ENCODE measurements around the gene VIPAS39. TPM values are rescaled to one million over a fixed set of nuclear protein-coding genes. Genes with fewer than 3 reads are reported as not detected.

The VIPAS39 gene
- total and polyA plus RNA-seq, 7 experiments from 2014 or later: 10.5 to 21.2 (median 17.3) TPM

- H3K27me3 Mint-ChIP-seq: no peaks in the 10 kb centered on the region
- no peak overlapping the region for H3K27ac Mint-ChIP-seq
- ChIA-PET CTCF (no interaction called here), POLR2A (no interaction called here)
- intact Hi-C loops (cut with micrococcal nuclease): no loop called here
- Histone ChIP-seq H3K27ac (ENCODE audit: low read depth, low read length) (no peak overlapping the region), H3K4me3 (ENCODE audit: low read length) (no peak overlapping the region), H3K4me1 (ENCODE audit: control insufficient read depth in 2 of 2, insufficient read depth in 2 of 2, low read length in 2 of 2) (no peaks in the 10 kb centered on the region), H3K36me3 (ENCODE audit: control insufficient read depth in 2 of 3, insufficient read depth in 3 of 3, low read length in 3 of 3) (peaks cover 11 to 67% (median 16%) of the 10 kb centered on the region in 3 experiments), H3K9me3 (ENCODE audit: control insufficient read depth in 2 of 3, low read length in 3 of 3) (no peaks in the 10 kb centered on the region), H3K27me3 (ENCODE audit: control insufficient read depth in 2 of 2, insufficient read depth in 2 of 2, low read length in 2 of 2) (no peaks in the 10 kb centered on the region)
- no peaks in the 10 kb centered on the region for H3K4me1 Mint-ChIP-seq
- DNase-seq (no peak), ATAC-seq (no peak)
- H3K9me3 Mint-ChIP-seq: no peaks in the 10 kb centered on the region
- peaks cover 8 to 60% (median 45%) of the 10 kb centered on the region in 5 donors for H3K36me3 Mint-ChIP-seq
- H3K4me3 Mint-ChIP-seq: no peak overlapping the region
Observed at GRCh38 chr14:77439861-77440260, 17.5 kb downstream of the VIPAS39 start.

- H3K9me3 Mint-ChIP-seq: no peaks in the 10 kb centered on the region
- no peaks in the 10 kb centered on the region for H3K4me1 Mint-ChIP-seq
- Histone ChIP-seq H3K4me3 (ENCODE audit: low read length) (no peak overlapping the region), H3K27me3 (ENCODE audit: control insufficient read depth in 2 of 2, insufficient read depth in 2 of 2, low read length in 2 of 2) (no peaks in the 10 kb centered on the region), H3K9me3 (ENCODE audit: control insufficient read depth in 2 of 3, low read length in 3 of 3) (no peaks in the 10 kb centered on the region), H3K36me3 (ENCODE audit: control insufficient read depth in 2 of 3, insufficient read depth in 3 of 3, low read length in 3 of 3) (peaks cover 11 to 70% (median 22%) of the 10 kb centered on the region in 3 experiments), H3K4me1 (ENCODE audit: control insufficient read depth in 2 of 2, insufficient read depth in 2 of 2, low read length in 2 of 2) (no peaks in the 10 kb centered on the region), H3K27ac (ENCODE audit: low read depth, low read length) (no peak overlapping the region)
- H3K36me3 Mint-ChIP-seq: peaks cover 8 to 63% (median 49%) of the 10 kb centered on the region in 5 donors
- POLR2A ChIA-PET: interaction anchor here (0.6 to 0.7 kb wide), 2 partner anchors 20 to 1452 kb away, joined by 3 read pairs; no protein-coding TSS in a partner anchor
- intact Hi-C loops (cut with micrococcal nuclease): no loop called here
- DNase-seq (no peak), ATAC-seq (no peak)
- no peak overlapping the region for H3K4me3 Mint-ChIP-seq
- H3K27ac Mint-ChIP-seq: no peak overlapping the region
- no peaks in the 10 kb centered on the region for H3K27me3 Mint-ChIP-seq
- CTCF ChIA-PET: interaction anchor here (0.6 kb wide), 1 partner anchor 49 kb away, joined by 4 read pairs; no protein-coding TSS in a partner anchor
Observed at GRCh38 chr14:77438596-77438995, 18.8 kb downstream of the VIPAS39 start.

DNA sequence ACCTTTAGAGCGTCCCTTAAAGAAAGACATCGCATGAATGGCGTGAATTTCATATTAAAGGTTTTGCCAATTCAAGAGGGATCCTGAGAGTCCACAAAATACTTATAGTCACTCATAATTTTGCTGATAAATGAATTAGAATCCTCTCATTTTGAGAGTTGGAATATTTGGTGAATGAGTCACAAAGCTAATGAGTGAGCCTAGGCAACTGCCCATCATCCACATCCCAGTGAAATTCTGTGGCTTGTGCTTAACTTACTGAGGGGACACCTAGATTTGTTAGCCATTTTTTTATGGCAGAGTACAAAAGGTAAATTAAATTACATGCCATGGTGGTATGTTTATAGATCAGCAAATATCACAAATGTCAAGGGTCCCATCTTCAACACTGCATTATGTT is 21.4 kb downstream of the VIPAS39 start:
- DNase-seq (no peak), ATAC-seq (no peak)
- Histone ChIP-seq H3K36me3 (ENCODE audit: control insufficient read depth in 2 of 3, insufficient read depth in 3 of 3, low read length in 3 of 3) (peaks cover 3 to 64% (median 16%) of the 10 kb centered on the region in 3 experiments), H3K27ac (ENCODE audit: low read depth, low read length) (no peak overlapping the region), H3K27me3 (ENCODE audit: control insufficient read depth in 2 of 2, insufficient read depth in 2 of 2, low read length in 2 of 2) (no peaks in the 10 kb centered on the region), H3K4me1 (ENCODE audit: control insufficient read depth in 2 of 2, insufficient read depth in 2 of 2, low read length in 2 of 2) (no peaks in the 10 kb centered on the region), H3K4me3 (ENCODE audit: low read length) (no peak overlapping the region), H3K9me3 (ENCODE audit: control insufficient read depth in 2 of 3, low read length in 3 of 3) (no peaks in the 10 kb centered on the region)
- Mint-ChIP-seq H3K36me3 (peaks cover 11 to 54% (median 38%) of the 10 kb centered on the region in 5 donors), H3K27me3 (no peaks in the 10 kb centered on the region), H3K27ac (no peak overlapping the region), H3K9me3 (no peaks in the 10 kb centered on the region), H3K4me3 (no peak overlapping the region), H3K4me1 (no peaks in the 10 kb centered on the region)
- ChIA-PET CTCF (no interaction called here), POLR2A (no interaction called here)
- intact Hi-C loops (cut with micrococcal nuclease): no loop called here

DNA sequence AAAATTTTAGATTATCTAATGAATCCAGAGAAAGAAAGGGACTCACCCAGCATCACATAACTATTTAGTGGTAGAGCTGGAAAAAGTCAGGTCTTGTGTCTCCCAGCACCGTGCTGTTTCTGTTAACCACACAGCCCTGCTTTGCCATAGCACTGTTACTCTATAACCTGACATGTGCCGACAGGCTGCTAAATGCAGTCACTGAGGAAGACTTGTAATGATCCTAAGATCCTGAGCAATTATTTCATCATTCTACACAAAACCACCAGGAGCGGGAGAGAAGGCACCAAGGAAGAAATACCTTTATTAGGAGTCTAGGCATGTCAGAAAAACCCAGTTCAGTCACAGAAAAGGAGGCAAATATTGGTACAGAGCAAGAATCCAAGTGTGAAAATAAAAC is 31.0 kb downstream of the VIPAS39 start:
- Mint-ChIP-seq H3K4me1 (peaks cover 0 to 1% (median 0%) of the 10 kb centered on the region in 7 donors), H3K4me3 (no peak overlapping the region), H3K9me3 (peaks cover 0 to 15% (median 4%) of the 10 kb centered on the region in 11 donors), H3K27ac (no peak overlapping the region), H3K27me3 (no peaks in the 10 kb centered on the region), H3K36me3 (peaks cover 51 to 93% (median 84%) of the 10 kb centered on the region in 5 donors)
- peaks cover 0 to 88% (median 11%) of the 10 kb centered on the region in 3 experiments for H3K36me3 ChIP-seq (ENCODE audit: control insufficient read depth in 2 of 3, insufficient read depth in 3 of 3, low read length in 3 of 3)
- DNase-seq (no peak), ATAC-seq (no peak)
- ChIA-PET POLR2A (no interaction called here), CTCF (no interaction called here)
- intact Hi-C loops (cut with micrococcal nuclease): no loop called here
- no peaks in the 10 kb centered on the region for H3K27me3 ChIP-seq (ENCODE audit: control insufficient read depth in 2 of 2, insufficient read depth in 2 of 2, low read length in 2 of 2)
- no peaks in the 10 kb centered on the region for H3K9me3 ChIP-seq (ENCODE audit: control insufficient read depth in 2 of 3, low read length in 3 of 3)
- H3K4me3 ChIP-seq (ENCODE audit: low read length): no peak overlapping the region
- H3K4me1 ChIP-seq (ENCODE audit: control insufficient read depth in 2 of 2, insufficient read depth in 2 of 2, low read length in 2 of 2): no peaks in the 10 kb centered on the region
- H3K27ac ChIP-seq (ENCODE audit: low read depth, low read length): no peak overlapping the region

- Histone ChIP-seq H3K4me1 (ENCODE audit: control insufficient read depth in 2 of 2, insufficient read depth in 2 of 2, low read length in 2 of 2) (no peaks in the 10 kb centered on the region), H3K36me3 (ENCODE audit: control insufficient read depth in 2 of 3, insufficient read depth in 3 of 3, low read length in 3 of 3) (peaks cover 0 to 80% (median 11%) of the 10 kb centered on the region in 3 experiments), H3K27me3 (ENCODE audit: control insufficient read depth in 2 of 2, insufficient read depth in 2 of 2, low read length in 2 of 2) (no peaks in the 10 kb centered on the region), H3K27ac (ENCODE audit: low read depth, low read length) (no peak overlapping the region), H3K9me3 (ENCODE audit: control insufficient read depth in 2 of 3, low read length in 3 of 3) (peaks cover 0 to 5% (median 0%) of the 10 kb centered on the region in 3 experiments), H3K4me3 (ENCODE audit: low read length) (no peak overlapping the region)
- H3K9me3 Mint-ChIP-seq: peaks cover 2 to 30% (median 9%) of the 10 kb centered on the region in 11 donors
- H3K4me1 Mint-ChIP-seq: peaks cover 0 to 1% (median 0%) of the 10 kb centered on the region in 7 donors
- DNase-seq: no peak
- CTCF ChIA-PET: no interaction called here
- no peak overlapping the region for H3K27ac Mint-ChIP-seq
- intact Hi-C loops (cut with micrococcal nuclease): no loop called here
- H3K4me3 Mint-ChIP-seq: no peak overlapping the region
- H3K36me3 Mint-ChIP-seq: peaks cover 53 to 89% (median 87%) of the 10 kb centered on the region in 5 donors
- no peaks in the 10 kb centered on the region for H3K27me3 Mint-ChIP-seq
- POLR2A ChIA-PET: no interaction called here
- ATAC-seq: no peak
Observed at GRCh38 chr14:77424862-77425261, 32.5 kb downstream of the VIPAS39 start.

- POLR2A ChIA-PET: no interaction called here
- Mint-ChIP-seq H3K4me1 (peaks cover 0 to 1% (median 0%) of the 10 kb centered on the region in 7 donors), H3K27me3 (no peaks in the 10 kb centered on the region), H3K4me3 (no peak within 1 kb of the TSS), H3K27ac (no peak within 1 kb of the TSS), H3K36me3 (peaks cover 45 to 78% (median 75%) of the 10 kb centered on the region in 5 donors), H3K9me3 (peaks cover 6 to 45% (median 16%) of the 10 kb centered on the region in 11 donors)
- H3K36me3 ChIP-seq (ENCODE audit: control insufficient read depth in 2 of 3, insufficient read depth in 3 of 3, low read length in 3 of 3): peaks cover 0 to 65% (median 6%) of the 10 kb centered on the region in 3 experiments
- H3K4me1 ChIP-seq (ENCODE audit: control insufficient read depth in 2 of 2, insufficient read depth in 2 of 2, low read length in 2 of 2): no peaks in the 10 kb centered on the region
- DNase-seq (no peak), ATAC-seq (no peak)
- intact Hi-C loops (cut with micrococcal nuclease): no loop called here
- CTCF ChIA-PET: no interaction called here
- no peak within 1 kb of the TSS for H3K4me3 ChIP-seq (ENCODE audit: low read length)
- peaks cover 0 to 19% (median 0%) of the 10 kb centered on the region in 3 experiments for H3K9me3 ChIP-seq (ENCODE audit: control insufficient read depth in 2 of 3, low read length in 3 of 3)
- no peak within 1 kb of the TSS for H3K27ac ChIP-seq (ENCODE audit: low read depth, low read length)
- no peaks in the 10 kb centered on the region for H3K27me3 ChIP-seq (ENCODE audit: control insufficient read depth in 2 of 2, insufficient read depth in 2 of 2, low read length in 2 of 2)
Observed at GRCh38 chr14:77423423-77423822, 34.0 kb downstream of the VIPAS39 start, which contains the start of gene NOXRED1. NOXRED1 (minus strand) TSS chr14:77423523; CDS start chr14:77422889, 634 bp downstream.

- CTCF ChIA-PET: no interaction called here
Observed at GRCh38 chr14:77421201-77421600, 36.2 kb downstream of the VIPAS39 start.

More at GRCh38 chr14:77421201-77421600, 36.2 kb downstream of the VIPAS39 start:
- no peaks in the 10 kb centered on the region for H3K4me1 ChIP-seq (ENCODE audit: control insufficient read depth in 2 of 2, insufficient read depth in 2 of 2, low read length in 2 of 2)
- H3K4me3 ChIP-seq (ENCODE audit: low read length): no peak overlapping the region
- H3K27me3 Mint-ChIP-seq: no peaks in the 10 kb centered on the region
- intact Hi-C loops (cut with micrococcal nuclease): no loop called here
- H3K36me3 Mint-ChIP-seq: peaks cover 32 to 57% (median 53%) of the 10 kb centered on the region in 5 donors
- POLR2A ChIA-PET: no interaction called here
- H3K27me3 ChIP-seq (ENCODE audit: control insufficient read depth in 2 of 2, insufficient read depth in 2 of 2, low read length in 2 of 2): no peaks in the 10 kb centered on the region
- peaks cover 0 to 1% (median 0%) of the 10 kb centered on the region in 7 donors for H3K4me1 Mint-ChIP-seq
- ATAC-seq (no peak), DNase-seq (no peak)
- peaks cover 0 to 43% (median 0%) of the 10 kb centered on the region in 3 experiments for H3K36me3 ChIP-seq (ENCODE audit: control insufficient read depth in 2 of 3, insufficient read depth in 3 of 3, low read length in 3 of 3)
- peaks cover 0 to 19% (median 0%) of the 10 kb centered on the region in 3 experiments for H3K9me3 ChIP-seq (ENCODE audit: control insufficient read depth in 2 of 3, low read length in 3 of 3)
- H3K27ac ChIP-seq (ENCODE audit: low read depth, low read length): no peak overlapping the region
- peaks cover 9 to 59% (median 23%) of the 10 kb centered on the region in 11 donors for H3K9me3 Mint-ChIP-seq
- no peak overlapping the region for H3K4me3 Mint-ChIP-seq
- no peak overlapping the region for H3K27ac Mint-ChIP-seq

Data from naive thymus-derived CD4-positive, alpha-beta T cell (primary cell).